ENCODE results near the gene SLC38A3.

- TF ChIP-seq, protein P1, sequence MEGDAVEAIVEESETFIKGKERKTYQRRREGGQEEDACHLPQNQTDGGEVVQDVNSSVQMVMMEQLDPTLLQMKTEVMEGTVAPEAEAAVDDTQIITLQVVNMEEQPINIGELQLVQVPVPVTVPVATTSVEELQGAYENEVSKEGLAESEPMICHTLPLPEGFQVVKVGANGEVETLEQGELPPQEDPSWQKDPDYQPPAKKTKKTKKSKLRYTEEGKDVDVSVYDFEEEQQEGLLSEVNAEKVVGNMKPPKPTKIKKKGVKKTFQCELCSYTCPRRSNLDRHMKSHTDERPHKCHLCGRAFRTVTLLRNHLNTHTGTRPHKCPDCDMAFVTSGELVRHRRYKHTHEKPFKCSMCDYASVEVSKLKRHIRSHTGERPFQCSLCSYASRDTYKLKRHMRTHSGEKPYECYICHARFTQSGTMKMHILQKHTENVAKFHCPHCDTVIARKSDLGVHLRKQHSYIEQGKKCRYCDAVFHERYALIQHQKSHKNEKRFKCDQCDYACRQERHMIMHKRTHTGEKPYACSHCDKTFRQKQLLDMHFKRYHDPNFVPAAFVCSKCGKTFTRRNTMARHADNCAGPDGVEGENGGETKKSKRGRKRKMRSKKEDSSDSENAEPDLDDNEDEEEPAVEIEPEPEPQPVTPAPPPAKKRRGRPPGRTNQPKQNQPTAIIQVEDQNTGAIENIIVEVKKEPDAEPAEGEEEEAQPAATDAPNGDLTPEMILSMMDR (IDR thresholded peaks at IDR 0.05), result no peak
- TF ChIP-seq POLR2A (IDR thresholded peaks at IDR 0.05), result no peak
- TF ChIP-seq POLR2AphosphoS5 (IDR thresholded peaks at IDR 0.05; ENCODE audit: insufficient read depth in 1 of 2, low read depth in 1 of 2), result no peak
Observed at GRCh38 chr3:50221411-50222168, 16.5 kb downstream of the SLC38A3 start.
